ENCODE measurements around the gene UBE2E2.

Gene UBE2E2

GRCh38 chr3:23519314-23520208, 316.4 kb downstream of the UBE2E2 start:
- no peak for ATAC-seq
- TF ChIP-seq TSHZ2 (CRISPR knock-in tag; IDR thresholded peaks at IDR 0.05) = no peak
- no peak for TF ChIP-seq CREB5 (CRISPR knock-in tag; IDR thresholded peaks at IDR 0.05; ENCODE audit: low read depth)
- TF ChIP-seq PATZ1 (CRISPR knock-in tag; IDR thresholded peaks at IDR 0.05; ENCODE audit: borderline replicate concordance) = no peak
- TF ChIP-seq ZFP30 (CRISPR knock-in tag; IDR thresholded peaks at IDR 0.05) = no peak
- TF ChIP-seq OSR1 (CRISPR knock-in tag; IDR thresholded peaks at IDR 0.05) = no peak
- TF ChIP-seq RARB (CRISPR knock-in tag; IDR thresholded peaks at IDR 0.05) = no peak
- TF ChIP-seq ZFP3 (CRISPR knock-in tag; IDR thresholded peaks at IDR 0.05) = no peak
- no peak for TF ChIP-seq ESRRG (CRISPR knock-in tag; IDR thresholded peaks at IDR 0.05)
- no peak for TF ChIP-seq CSRNP3 (CRISPR knock-in tag; IDR thresholded peaks at IDR 0.05)
- no peak for TF ChIP-seq ZNF8 (CRISPR knock-in tag; IDR thresholded peaks at IDR 0.05)
- no peak for TF ChIP-seq PPARA (CRISPR knock-in tag; IDR thresholded peaks at IDR 0.05; ENCODE audit: borderline replicate concordance)
- no peak for TF ChIP-seq GLIS3 (CRISPR knock-in tag; IDR thresholded peaks at IDR 0.05)
- no peak for TF ChIP-seq TOX (CRISPR knock-in tag; IDR thresholded peaks at IDR 0.05; ENCODE audit: borderline replicate concordance)
- no peak for TF ChIP-seq CSDC2 (CRISPR knock-in tag; IDR thresholded peaks at IDR 0.05)

GRCh38 chr3:23527326-23527725, 324.2 kb downstream of the UBE2E2 start:
- no peak for ATAC-seq
- no peak for TF ChIP-seq RARB (CRISPR knock-in tag; IDR thresholded peaks at IDR 0.05)
- no peak for TF ChIP-seq ZFP3 (CRISPR knock-in tag; IDR thresholded peaks at IDR 0.05)
- TF ChIP-seq TCF4 (CRISPR knock-in tag; IDR thresholded peaks at IDR 0.05; ENCODE audit: borderline replicate concordance) = no peak
- no peak for TF ChIP-seq ZNF70 (CRISPR knock-in tag; IDR thresholded peaks at IDR 0.05)

- no peak for ATAC-seq
- no peak for TF ChIP-seq RARB (CRISPR knock-in tag; IDR thresholded peaks at IDR 0.05)
- TF ChIP-seq ZNF8 (CRISPR knock-in tag; IDR thresholded peaks at IDR 0.05) = no peak
- no peak for TF ChIP-seq TCF4 (CRISPR knock-in tag; IDR thresholded peaks at IDR 0.05; ENCODE audit: borderline replicate concordance)
- no peak for TF ChIP-seq PATZ1 (CRISPR knock-in tag; IDR thresholded peaks at IDR 0.05; ENCODE audit: borderline replicate concordance)
- TF ChIP-seq ZFP3 (CRISPR knock-in tag; IDR thresholded peaks at IDR 0.05) = no peak
- TF ChIP-seq PPARA (CRISPR knock-in tag; IDR thresholded peaks at IDR 0.05; ENCODE audit: borderline replicate concordance) = no peak
- no peak for TF ChIP-seq TSHZ2 (CRISPR knock-in tag; IDR thresholded peaks at IDR 0.05)
- TF ChIP-seq ZFP30 (CRISPR knock-in tag; IDR thresholded peaks at IDR 0.05) = no peak
- TF ChIP-seq BACH2 (CRISPR knock-in tag; IDR thresholded peaks at IDR 0.05; ENCODE audit: borderline replicate concordance) = no peak
- no peak for TF ChIP-seq ARNTL (CRISPR knock-in tag; IDR thresholded peaks at IDR 0.05; ENCODE audit: borderline replicate concordance, low read depth)
- TF ChIP-seq SNAI2 (CRISPR knock-in tag; IDR thresholded peaks at IDR 0.05) = no peak
- TF ChIP-seq CSDC2 (CRISPR knock-in tag; IDR thresholded peaks at IDR 0.05) = no peak
- TF ChIP-seq ZC3H10 (CRISPR knock-in tag; IDR thresholded peaks at IDR 0.05) = no peak
- no peak for TF ChIP-seq ESRRG (CRISPR knock-in tag; IDR thresholded peaks at IDR 0.05)
Observed at GRCh38 chr3:23533596-23533995, 330.5 kb downstream of the UBE2E2 start.
